HCT116 (cell line): ENCODE results near the gene TEAD3. TPM values are rescaled to one million over a fixed set of nuclear protein-coding genes. Genes with fewer than 3 reads are reported as not detected.

ENCODE experiments used
- ATAC-seq: fragments of 200-7000 bp; cut with Tn5 transposase; 2 replicates; pipeline ENCODE4 v1.9.1; 2020; ENCODE audit warnings: mild to moderate bottlenecking, moderate library complexity
- BruUV-seq: library from RNA; stranded (reverse); fragments of 400-500 nt; replicated peaks from 2 replicates; lab custom pipeline; 2021; lab: Mats Ljungman, UMichigan
- CTCF ChIA-PET: fragments of 300-600 bp; sonication (Branson Sonifier 250); formaldehyde crosslinking; loops from one replicate; lab custom pipeline; 2021; ENCODE audit warnings: antibody characterized with exemption; lab: Charles Lee
- POLR2A ChIA-PET: fragments of 300-600, 350-600 bp; sonication (Branson Sonifier 250); formaldehyde crosslinking; loops from one replicate; lab custom pipeline; 2021; ENCODE audit warnings: antibody characterized with exemption; lab: Charles Lee
- RAD21 ChIA-PET, 2 experiments: fragments of 300-600 bp; sonication (Branson Sonifier 250); formaldehyde crosslinking; loops; one replicate each; lab custom pipeline; 2023; ENCODE audit warnings: low total read pairs in 2 of 2; ENCODE audit not compliant: uncharacterized antibody in 2 of 2, unreplicated experiment in 2 of 2, low non-redundant PET in 1 of 2; lab: Charles Lee
- DNase-seq: peaks from one replicate; pipeline ENCODE4 v3.0.0-alpha.2; 2010; ENCODE audit warnings: low read depth, low spot score
- H2AFZ ChIP-seq: fragments of 200-600 bp; shearing (Covaris generic), sonication (generic); 2 replicates; pipeline ENCODE4 v1.6.1; 2017; ENCODE audit warnings: low read depth, mixed run types, mixed read lengths, antibody characterized with exemption, low read length; ENCODE audit not compliant: poor library complexity, severe bottlenecking
- H3K27ac ChIP-seq: 2 replicates; pipeline ENCODE4 v1.5.1; 2012; ENCODE audit warnings: low read depth, low read length
- H3K27me3 ChIP-seq: fragments of 200-600 bp; sonication (generic); 2 replicates; pipeline ENCODE4 v1.6.1; 2016; ENCODE audit warnings: mixed run types, low read length, mixed read lengths; ENCODE audit not compliant: insufficient read depth
- H3K36me3 ChIP-seq, 2 experiments: fragments of 200-500 bp in 1 of 2; fragments of 200-600 bp in 1 of 2; sonication (Bioruptor generic) in 1 of 2; sonication (generic) in 1 of 2; 2 replicates each; pipeline versions ENCODE4 v1.5.1 to v1.6.1; 2014 to 2016; ENCODE audit warnings: low read length in 2 of 2, inconsistent platforms in 1 of 2, mixed read lengths in 1 of 2, mixed run types in 1 of 2; ENCODE audit not compliant: insufficient read depth in 2 of 2, control insufficient read depth in 1 of 2
- H3K4me1 ChIP-seq, 2 experiments: fragments of 200-600 bp in 1 of 2; sonication (generic) in 1 of 2; 2 replicates each; pipeline versions ENCODE4 v1.5.1 to v1.6.1; 2012 to 2017; ENCODE audit warnings: low read length in 2 of 2, inconsistent platforms in 1 of 2, mild to moderate bottlenecking in 1 of 2, mixed read lengths in 1 of 2, mixed run types in 1 of 2, moderate library complexity in 1 of 2; ENCODE audit not compliant: insufficient read depth in 2 of 2, control insufficient read depth in 1 of 2
- H3K4me2 ChIP-seq: fragments of 200-600 bp; sonication (generic); 2 replicates; pipeline ENCODE4 v1.6.1; 2017; ENCODE audit warnings: mixed run types, low read length, mixed read lengths
- H3K4me3 ChIP-seq, 2 experiments: fragments of 200-600 bp in 1 of 2; sonication (generic) in 1 of 2; replicated peaks in 1 of 2; 2 replicates each; pipeline ENCODE4 v1.5.1; 2011 to 2016; ENCODE audit warnings: low read length in 2 of 2, control low read depth in 1 of 2, low read depth in 1 of 2, mild to moderate bottlenecking in 1 of 2, mixed read lengths in 1 of 2, mixed run types in 1 of 2
- H3K79me2 ChIP-seq: fragments of 200-600 bp; sonication (generic); 2 replicates; pipeline ENCODE4 v1.6.1; 2017; ENCODE audit warnings: mild to moderate bottlenecking, mixed run types, low read length, moderate library complexity, mixed read lengths; ENCODE audit not compliant: insufficient read depth
- H3K9ac ChIP-seq: fragments of 200-600 bp; sonication (generic); 2 replicates; pipeline ENCODE4 v1.6.1; 2016; ENCODE audit warnings: low read length, mixed read lengths
- H3K9me2 ChIP-seq: fragments of 200-600 bp; sonication (generic), shearing (Covaris generic); 2 replicates; pipeline ENCODE4 v1.6.1; 2017; ENCODE audit warnings: mixed run types, mild to moderate bottlenecking, moderate library complexity; ENCODE audit not compliant: insufficient read depth
- H3K9me3 ChIP-seq, 2 experiments: fragments of 200-500 bp in 1 of 2; fragments of 200-600 bp in 1 of 2; sonication (Bioruptor generic) in 1 of 2; sonication (generic) in 1 of 2; 2 replicates each; pipeline ENCODE4 v1.6.1; 2014 to 2017; ENCODE audit warnings: low read length in 2 of 2, mixed read lengths in 2 of 2, inconsistent platforms in 1 of 2, low read depth in 1 of 2, mild to moderate bottlenecking in 1 of 2, mixed run types in 1 of 2, moderate library complexity in 1 of 2; ENCODE audit not compliant: control insufficient read depth in 1 of 2, insufficient read depth in 1 of 2
- H4K20me1 ChIP-seq: fragments of 200-600 bp; sonication (generic), shearing (Covaris generic); 2 replicates; pipeline ENCODE4 v1.6.1; 2017; ENCODE audit warnings: mixed run types, mild to moderate bottlenecking, moderate library complexity; ENCODE audit not compliant: insufficient read depth
- CBX3 ChIP-seq: IDR thresholded peaks from 2 replicates; pipeline ENCODE4 v1.6.1; 2012; ENCODE audit warnings: low read depth
- CEBPB ChIP-seq: IDR thresholded peaks from 2 replicates; pipeline ENCODE4 v1.6.1; 2012; ENCODE audit warnings: low read depth
- ELF1 ChIP-seq: IDR thresholded peaks from 2 replicates; pipeline ENCODE4 v1.6.1; 2012; ENCODE audit warnings: low read depth, borderline replicate concordance
- EZH2 ChIP-seq: fragments of 200-600 bp; sonication (generic); IDR thresholded peaks from 2 replicates; pipeline ENCODE4 v1.6.1; 2017; ENCODE audit warnings: antibody characterized with exemption, mixed run types
- EZH2phosphoT487 ChIP-seq: fragments of 200-600 bp; IDR thresholded peaks from 2 replicates; pipeline ENCODE4 v1.6.1; 2018; ENCODE audit warnings: antibody characterized with exemption, borderline replicate concordance
- FOSL1 ChIP-seq: IDR thresholded peaks from 2 replicates; pipeline ENCODE4 v1.6.1; 2012; ENCODE audit warnings: low read depth
- JUND ChIP-seq: IDR thresholded peaks from 2 replicates; pipeline ENCODE4 v1.6.1; 2012
- POLR2A ChIP-seq: IDR thresholded peaks from 2 replicates; pipeline ENCODE4 v1.7.0; 2011; ENCODE audit warnings: borderline replicate concordance; ENCODE audit not compliant: insufficient read depth, insufficient read length; ENCODE audit errors: extremely low read depth
- POLR2AphosphoS5 ChIP-seq: IDR thresholded peaks from 2 replicates; pipeline ENCODE4 v1.6.1; 2011; ENCODE audit warnings: mild to moderate bottlenecking, low read depth, low read length, moderate library complexity
- SIN3A ChIP-seq: IDR thresholded peaks from 2 replicates; pipeline ENCODE4 v1.6.1; 2012; ENCODE audit warnings: low read depth
- SP1 ChIP-seq: IDR thresholded peaks from 2 replicates; pipeline ENCODE4 v1.6.1; 2012; ENCODE audit warnings: low read depth
- SRF ChIP-seq: IDR thresholded peaks from 2 replicates; pipeline ENCODE4 v1.6.1; 2012; ENCODE audit warnings: low read depth
- TCF7L2 ChIP-seq: IDR thresholded peaks from 2 replicates; pipeline ENCODE4 v1.7.0; 2011; ENCODE audit warnings: borderline replicate concordance, inconsistent platforms; ENCODE audit not compliant: insufficient read depth, insufficient read length; ENCODE audit errors: extremely low read depth
- YY1 ChIP-seq: IDR thresholded peaks from 2 replicates; pipeline ENCODE4 v1.6.1; 2011; ENCODE audit warnings: low read length, low read depth, moderate library complexity, mild to moderate bottlenecking; ENCODE audit not compliant: insufficient replicate concordance; ENCODE audit errors: extremely low read depth
- ZFX ChIP-seq: fragments of 450-650 bp; IDR thresholded peaks from 2 replicates; pipeline ENCODE4 v1.6.1; 2017
- ZNF274 ChIP-seq: fragments of 200-500 bp; sonication (Bioruptor generic); IDR thresholded peaks from 2 replicates; pipeline ENCODE4 v1.6.1; 2014; ENCODE audit warnings: mild to moderate bottlenecking, low read depth, low read length, inconsistent platforms
- intact Hi-C: fragments of 100-400 bp; cut with micrococcal nuclease; formaldehyde crosslinking; loops from 2 replicates; pipeline ENCODE4 v1.10.0; 2022
- total RNA-seq: library from RNA; stranded (reverse); gene quantifications from one replicate; pipeline ENCODE4 v1.2.1, GENCODE V29; 2021; ENCODE audit not compliant: unreplicated experiment
- TF ChIP-seq, protein P1 (sequence below): IDR thresholded peaks from 2 replicates; pipeline ENCODE4 v1.6.1; 2011; ENCODE audit warnings: mild to moderate bottlenecking, low read length, moderate library complexity; ENCODE audit not compliant: insufficient replicate concordance; ENCODE audit errors: extremely low read depth
- TF ChIP-seq, protein P2 (sequence below), 3 experiments: fragments of 200-600 bp in 1 of 3; sonication (generic) in 1 of 3; IDR thresholded peaks in 2 of 3; conservative IDR thresholded peaks in 1 of 3; 2 replicates each; pipeline ENCODE4 v1.5.1; 2012 to 2017; ENCODE audit warnings: low read depth in 2 of 3, low read length in 2 of 3, antibody characterized with exemption in 1 of 3, borderline replicate concordance in 1 of 3, control low read depth in 1 of 3, mild to moderate bottlenecking in 1 of 3, mixed read lengths in 1 of 3, mixed run types in 1 of 3, moderate library complexity in 1 of 3; ENCODE audit not compliant: insufficient read depth in 1 of 3
- TF ChIP-seq, protein P3 (sequence below): IDR thresholded peaks from 2 replicates; pipeline ENCODE4 v1.6.1; 2012
- TF ChIP-seq, protein P4 (sequence below): IDR thresholded peaks from 2 replicates; pipeline ENCODE4 v1.6.1; 2012; ENCODE audit warnings: low read depth

TEAD3 gene
- total RNA-seq, 1 experiment from 2014 or later = 21.8 TPM

DNA sequence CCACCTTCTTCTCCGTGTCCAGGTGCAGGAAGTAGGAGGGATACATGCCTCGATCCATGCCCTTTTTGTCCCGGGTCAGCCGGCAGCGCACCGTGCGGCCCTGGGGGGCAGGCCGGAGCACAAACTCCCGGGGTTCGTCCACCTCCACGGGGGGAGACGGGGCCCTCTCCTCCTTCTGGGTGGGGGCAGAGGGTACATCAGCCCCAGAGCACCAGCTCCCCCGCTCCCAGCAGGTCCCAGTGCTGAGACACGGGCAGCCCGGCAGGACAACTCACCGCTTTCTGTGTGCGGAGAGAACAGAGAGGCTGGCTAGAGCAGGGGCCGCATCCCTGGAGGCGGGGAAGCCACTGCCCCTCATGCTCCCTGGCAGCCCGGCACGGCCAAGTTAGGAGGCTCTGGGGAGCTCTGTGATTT is 9.1 kb upstream of the TEAD3 start:
- Histone ChIP-seq H3K27ac (no peak overlapping the region), H3K79me2 (no peaks in the 10 kb centered on the region), H3K4me3 (no peak overlapping the region), H3K9ac (no peak overlapping the region), H3K4me1 (peaks cover 0 to under 1% of the 10 kb centered on the region in 2 experiments; a peak in 1 of 4 replicates), H3K4me2 (no peak overlapping the region), H3K9me2 (no peaks in the 10 kb centered on the region), H2AFZ (no peak overlapping the region), H4K20me1 (no peaks in the 10 kb centered on the region), H3K27me3 (no peaks in the 10 kb centered on the region), H3K9me3 (no peaks in the 10 kb centered on the region), H3K36me3 (no peaks in the 10 kb centered on the region)
- POLR2A ChIA-PET = no interaction called here
- ATAC-seq = no peak
- no TSS peak for BruUV-seq
- CTCF ChIA-PET = interaction anchor here (0.8 kb wide), 1 partner anchor 17 kb away, joined by 3 read pairs; no protein-coding TSS in a partner anchor
- intact Hi-C loops = no loop called here
- no peak for TF ChIP-seq JUND
- TF ChIP-seq YY1 = no peak
- TF ChIP-seq CBX3 = no peak
- TF ChIP-seq POLR2A = no peak
- TF ChIP-seq, protein P1, sequence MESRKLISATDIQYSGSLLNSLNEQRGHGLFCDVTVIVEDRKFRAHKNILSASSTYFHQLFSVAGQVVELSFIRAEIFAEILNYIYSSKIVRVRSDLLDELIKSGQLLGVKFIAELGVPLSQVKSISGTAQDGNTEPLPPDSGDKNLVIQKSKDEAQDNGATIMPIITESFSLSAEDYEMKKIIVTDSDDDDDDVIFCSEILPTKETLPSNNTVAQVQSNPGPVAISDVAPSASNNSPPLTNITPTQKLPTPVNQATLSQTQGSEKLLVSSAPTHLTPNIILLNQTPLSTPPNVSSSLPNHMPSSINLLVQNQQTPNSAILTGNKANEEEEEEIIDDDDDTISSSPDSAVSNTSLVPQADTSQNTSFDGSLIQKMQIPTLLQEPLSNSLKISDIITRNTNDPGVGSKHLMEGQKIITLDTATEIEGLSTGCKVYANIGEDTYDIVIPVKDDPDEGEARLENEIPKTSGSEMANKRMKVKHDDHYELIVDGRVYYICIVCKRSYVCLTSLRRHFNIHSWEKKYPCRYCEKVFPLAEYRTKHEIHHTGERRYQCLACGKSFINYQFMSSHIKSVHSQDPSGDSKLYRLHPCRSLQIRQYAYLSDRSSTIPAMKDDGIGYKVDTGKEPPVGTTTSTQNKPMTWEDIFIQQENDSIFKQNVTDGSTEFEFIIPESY = no peak
- TF ChIP-seq SRF = no peak
- TF ChIP-seq CEBPB = no peak
- no peak for TF ChIP-seq EZH2phosphoT487
- no peak for TF ChIP-seq POLR2AphosphoS5
- TF ChIP-seq SIN3A = no peak
- TF ChIP-seq EZH2 = no peak
- TF ChIP-seq, protein P2, sequence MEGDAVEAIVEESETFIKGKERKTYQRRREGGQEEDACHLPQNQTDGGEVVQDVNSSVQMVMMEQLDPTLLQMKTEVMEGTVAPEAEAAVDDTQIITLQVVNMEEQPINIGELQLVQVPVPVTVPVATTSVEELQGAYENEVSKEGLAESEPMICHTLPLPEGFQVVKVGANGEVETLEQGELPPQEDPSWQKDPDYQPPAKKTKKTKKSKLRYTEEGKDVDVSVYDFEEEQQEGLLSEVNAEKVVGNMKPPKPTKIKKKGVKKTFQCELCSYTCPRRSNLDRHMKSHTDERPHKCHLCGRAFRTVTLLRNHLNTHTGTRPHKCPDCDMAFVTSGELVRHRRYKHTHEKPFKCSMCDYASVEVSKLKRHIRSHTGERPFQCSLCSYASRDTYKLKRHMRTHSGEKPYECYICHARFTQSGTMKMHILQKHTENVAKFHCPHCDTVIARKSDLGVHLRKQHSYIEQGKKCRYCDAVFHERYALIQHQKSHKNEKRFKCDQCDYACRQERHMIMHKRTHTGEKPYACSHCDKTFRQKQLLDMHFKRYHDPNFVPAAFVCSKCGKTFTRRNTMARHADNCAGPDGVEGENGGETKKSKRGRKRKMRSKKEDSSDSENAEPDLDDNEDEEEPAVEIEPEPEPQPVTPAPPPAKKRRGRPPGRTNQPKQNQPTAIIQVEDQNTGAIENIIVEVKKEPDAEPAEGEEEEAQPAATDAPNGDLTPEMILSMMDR (IDR thresholded peaks at IDR 0.05 in 2 of 3, conservative IDR thresholded peaks at IDR 0.05 in 1 of 3; ENCODE audit: borderline replicate concordance in 1 of 3, insufficient read depth in 1 of 3, low read depth in 2 of 3, low read length in 2 of 3) = no peak
- no peak for TF ChIP-seq SP1
- no peak for TF ChIP-seq ZFX
- TF ChIP-seq FOSL1 = no peak
- TF ChIP-seq, protein P3, sequence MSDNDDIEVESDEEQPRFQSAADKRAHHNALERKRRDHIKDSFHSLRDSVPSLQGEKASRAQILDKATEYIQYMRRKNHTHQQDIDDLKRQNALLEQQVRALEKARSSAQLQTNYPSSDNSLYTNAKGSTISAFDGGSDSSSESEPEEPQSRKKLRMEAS = no peak
- no peak for TF ChIP-seq ZNF274
- TF ChIP-seq TCF7L2 = no peak
- no peak for TF ChIP-seq ELF1
- TF ChIP-seq, protein P4, sequence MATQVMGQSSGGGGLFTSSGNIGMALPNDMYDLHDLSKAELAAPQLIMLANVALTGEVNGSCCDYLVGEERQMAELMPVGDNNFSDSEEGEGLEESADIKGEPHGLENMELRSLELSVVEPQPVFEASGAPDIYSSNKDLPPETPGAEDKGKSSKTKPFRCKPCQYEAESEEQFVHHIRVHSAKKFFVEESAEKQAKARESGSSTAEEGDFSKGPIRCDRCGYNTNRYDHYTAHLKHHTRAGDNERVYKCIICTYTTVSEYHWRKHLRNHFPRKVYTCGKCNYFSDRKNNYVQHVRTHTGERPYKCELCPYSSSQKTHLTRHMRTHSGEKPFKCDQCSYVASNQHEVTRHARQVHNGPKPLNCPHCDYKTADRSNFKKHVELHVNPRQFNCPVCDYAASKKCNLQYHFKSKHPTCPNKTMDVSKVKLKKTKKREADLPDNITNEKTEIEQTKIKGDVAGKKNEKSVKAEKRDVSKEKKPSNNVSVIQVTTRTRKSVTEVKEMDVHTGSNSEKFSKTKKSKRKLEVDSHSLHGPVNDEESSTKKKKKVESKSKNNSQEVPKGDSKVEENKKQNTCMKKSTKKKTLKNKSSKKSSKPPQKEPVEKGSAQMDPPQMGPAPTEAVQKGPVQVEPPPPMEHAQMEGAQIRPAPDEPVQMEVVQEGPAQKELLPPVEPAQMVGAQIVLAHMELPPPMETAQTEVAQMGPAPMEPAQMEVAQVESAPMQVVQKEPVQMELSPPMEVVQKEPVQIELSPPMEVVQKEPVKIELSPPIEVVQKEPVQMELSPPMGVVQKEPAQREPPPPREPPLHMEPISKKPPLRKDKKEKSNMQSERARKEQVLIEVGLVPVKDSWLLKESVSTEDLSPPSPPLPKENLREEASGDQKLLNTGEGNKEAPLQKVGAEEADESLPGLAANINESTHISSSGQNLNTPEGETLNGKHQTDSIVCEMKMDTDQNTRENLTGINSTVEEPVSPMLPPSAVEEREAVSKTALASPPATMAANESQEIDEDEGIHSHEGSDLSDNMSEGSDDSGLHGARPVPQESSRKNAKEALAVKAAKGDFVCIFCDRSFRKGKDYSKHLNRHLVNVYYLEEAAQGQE = no peak
- RAD21 ChIA-PET = no interaction called here
- no peak for DNase-seq
